Measurements from ENCODE around the gene ABLIM1. TPM values are rescaled to one million over a fixed set of nuclear protein-coding genes. Genes with fewer than 3 reads are reported as not detected.

Gene ABLIM1
- total and polyA plus RNA-seq, 2 experiments from 2014 or later: 21.9 to 45.1 TPM

DNA sequence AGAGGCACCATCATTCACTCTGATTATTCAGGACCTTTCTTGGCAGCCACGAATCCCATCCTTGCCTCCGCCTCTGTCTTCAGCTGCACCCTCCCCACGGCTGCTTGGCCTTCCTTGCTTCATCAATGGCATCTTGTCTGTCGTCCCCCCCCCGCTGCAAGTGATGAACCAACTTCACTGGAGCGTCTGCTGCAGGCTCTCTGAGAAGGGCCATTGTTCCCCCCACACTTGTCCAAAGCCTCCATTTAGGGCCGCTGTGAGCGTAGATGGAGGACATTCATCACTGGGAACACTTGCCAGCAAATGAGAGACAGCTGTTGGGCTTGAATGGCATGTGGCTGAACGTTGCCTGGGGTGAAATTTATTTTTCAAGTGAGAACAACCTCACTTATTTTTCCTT is 273.9 kb downstream of the ABLIM1 start:
- H3K4me1 ChIP-seq (ENCODE audit: insufficient read depth): no peaks in the 10 kb centered on the region; the same call in 1 of the 2 replicates
- Mint-ChIP-seq H3K4me1 (peaks cover 3% of the 10 kb centered on the region; the same call in 2 of the 3 replicates), H3K27me3 (ENCODE audit: insufficient read depth, low read depth, poor library complexity) (peaks cover 4% of the 10 kb centered on the region), H3K36me3 (ENCODE audit: low read depth) (no peaks in the 10 kb centered on the region), H3K4me3 (no peak overlapping the region), H3K27ac (no peak overlapping the region; the same call in 1 of the 2 replicates), H3K9me3 (no peaks in the 10 kb centered on the region)
- no peaks in the 10 kb centered on the region for H3K79me2 ChIP-seq (replicated peaks; ENCODE audit: insufficient read depth)
- H2AFZ ChIP-seq: no peak overlapping the region
- H3K27me3 ChIP-seq (ENCODE audit: insufficient read depth): no peaks in the 10 kb centered on the region
- H3F3A ChIP-seq (replicated peaks; ENCODE audit: low read depth): no peaks in the 10 kb centered on the region
- no peaks in the 10 kb centered on the region for H4K20me1 ChIP-seq (replicated peaks; ENCODE audit: insufficient read depth)
- H3K4me2 ChIP-seq: no peak overlapping the region
- no peak overlapping the region for H3K4me3 ChIP-seq
- no peak for DNase-seq (ENCODE audit: low spot score)
- TF ChIP-seq ZNF331 (CRISPR knock-in tag; IDR thresholded peaks at IDR 0.05; ENCODE audit: low read depth) (no peak), NANOG (IDR thresholded peaks at IDR 0.05; ENCODE audit: borderline replicate concordance) (no peak), ZNF114 (CRISPR knock-in tag; IDR thresholded peaks at IDR 0.05) (no peak), EZH2 (IDR thresholded peaks at IDR 0.05; ENCODE audit: low read depth, unreplicated experiment) (no peak), EZH2phosphoT487 (IDR thresholded peaks at IDR 0.05; ENCODE audit: unreplicated experiment) (no peak), POLR2AphosphoS5 (IDR thresholded peaks at IDR 0.05; ENCODE audit: low read depth) (no peak), CREB1 (CRISPR knock-in tag; IDR thresholded peaks at IDR 0.05; ENCODE audit: low read depth) (no peak), STAT1 (IDR thresholded peaks at IDR 0.05; ENCODE audit: unreplicated experiment) (no peak), JUNB (IDR thresholded peaks at IDR 0.05; ENCODE audit: unreplicated experiment) (no peak)
- TF ChIP-seq, protein P1, sequence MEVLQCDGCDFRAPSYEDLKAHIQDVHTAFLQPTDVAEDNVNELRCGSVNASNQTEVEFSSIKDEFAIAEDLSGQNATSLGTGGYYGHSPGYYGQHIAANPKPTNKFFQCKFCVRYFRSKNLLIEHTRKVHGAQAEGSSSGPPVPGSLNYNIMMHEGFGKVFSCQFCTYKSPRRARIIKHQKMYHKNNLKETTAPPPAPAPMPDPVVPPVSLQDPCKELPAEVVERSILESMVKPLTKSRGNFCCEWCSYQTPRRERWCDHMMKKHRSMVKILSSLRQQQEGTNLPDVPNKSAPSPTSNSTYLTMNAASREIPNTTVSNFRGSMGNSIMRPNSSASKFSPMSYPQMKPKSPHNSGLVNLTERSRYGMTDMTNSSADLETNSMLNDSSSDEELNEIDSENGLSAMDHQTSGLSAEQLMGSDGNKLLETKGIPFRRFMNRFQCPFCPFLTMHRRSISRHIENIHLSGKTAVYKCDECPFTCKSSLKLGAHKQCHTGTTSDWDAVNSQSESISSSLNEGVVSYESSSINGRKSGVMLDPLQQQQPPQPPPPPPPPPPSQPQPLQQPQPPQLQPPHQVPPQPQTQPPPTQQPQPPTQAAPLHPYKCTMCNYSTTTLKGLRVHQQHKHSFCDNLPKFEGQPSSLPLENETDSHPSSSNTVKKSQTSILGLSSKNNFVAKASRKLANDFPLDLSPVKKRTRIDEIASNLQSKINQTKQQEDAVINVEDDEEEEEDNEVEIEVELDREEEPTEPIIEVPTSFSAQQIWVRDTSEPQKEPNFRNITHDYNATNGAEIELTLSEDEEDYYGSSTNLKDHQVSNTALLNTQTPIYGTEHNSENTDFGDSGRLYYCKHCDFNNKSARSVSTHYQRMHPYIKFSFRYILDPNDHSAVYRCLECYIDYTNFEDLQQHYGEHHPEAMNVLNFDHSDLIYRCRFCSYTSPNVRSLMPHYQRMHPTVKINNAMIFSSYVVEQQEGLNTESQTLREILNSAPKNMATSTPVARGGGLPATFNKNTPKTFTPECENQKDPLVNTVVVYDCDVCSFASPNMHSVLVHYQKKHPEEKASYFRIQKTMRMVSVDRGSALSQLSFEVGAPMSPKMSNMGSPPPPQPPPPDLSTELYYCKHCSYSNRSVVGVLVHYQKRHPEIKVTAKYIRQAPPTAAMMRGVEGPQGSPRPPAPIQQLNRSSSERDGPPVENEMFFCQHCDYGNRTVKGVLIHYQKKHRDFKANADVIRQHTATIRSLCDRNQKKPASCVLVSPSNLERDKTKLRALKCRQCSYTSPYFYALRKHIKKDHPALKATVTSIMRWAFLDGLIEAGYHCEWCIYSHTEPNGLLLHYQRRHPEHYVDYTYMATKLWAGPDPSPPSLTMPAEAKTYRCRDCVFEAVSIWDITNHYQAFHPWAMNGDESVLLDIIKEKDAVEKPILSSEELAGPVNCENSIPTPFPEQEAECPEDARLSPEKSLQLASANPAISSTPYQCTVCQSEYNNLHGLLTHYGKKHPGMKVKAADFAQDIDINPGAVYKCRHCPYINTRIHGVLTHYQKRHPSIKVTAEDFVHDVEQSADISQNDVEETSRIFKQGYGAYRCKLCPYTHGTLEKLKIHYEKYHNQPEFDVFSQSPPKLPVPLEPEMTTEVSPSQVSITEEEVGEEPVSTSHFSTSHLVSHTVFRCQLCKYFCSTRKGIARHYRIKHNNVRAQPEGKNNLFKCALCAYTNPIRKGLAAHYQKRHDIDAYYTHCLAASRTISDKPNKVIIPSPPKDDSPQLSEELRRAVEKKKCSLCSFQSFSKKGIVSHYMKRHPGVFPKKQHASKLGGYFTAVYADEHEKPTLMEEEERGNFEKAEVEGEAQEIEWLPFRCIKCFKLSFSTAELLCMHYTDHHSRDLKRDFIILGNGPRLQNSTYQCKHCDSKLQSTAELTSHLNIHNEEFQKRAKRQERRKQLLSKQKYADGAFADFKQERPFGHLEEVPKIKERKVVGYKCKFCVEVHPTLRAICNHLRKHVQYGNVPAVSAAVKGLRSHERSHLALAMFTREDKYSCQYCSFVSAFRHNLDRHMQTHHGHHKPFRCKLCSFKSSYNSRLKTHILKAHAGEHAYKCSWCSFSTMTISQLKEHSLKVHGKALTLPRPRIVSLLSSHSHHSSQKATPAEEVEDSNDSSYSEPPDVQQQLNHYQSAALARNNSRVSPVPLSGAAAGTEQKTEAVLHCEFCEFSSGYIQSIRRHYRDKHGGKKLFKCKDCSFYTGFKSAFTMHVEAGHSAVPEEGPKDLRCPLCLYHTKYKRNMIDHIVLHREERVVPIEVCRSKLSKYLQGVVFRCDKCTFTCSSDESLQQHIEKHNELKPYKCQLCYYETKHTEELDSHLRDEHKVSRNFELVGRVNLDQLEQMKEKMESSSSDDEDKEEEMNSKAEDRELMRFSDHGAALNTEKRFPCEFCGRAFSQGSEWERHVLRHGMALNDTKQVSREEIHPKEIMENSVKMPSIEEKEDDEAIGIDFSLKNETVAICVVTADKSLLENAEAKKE (CRISPR knock-in tag; IDR thresholded peaks at IDR 0.05): no peak
- TF ChIP-seq, protein P2, sequence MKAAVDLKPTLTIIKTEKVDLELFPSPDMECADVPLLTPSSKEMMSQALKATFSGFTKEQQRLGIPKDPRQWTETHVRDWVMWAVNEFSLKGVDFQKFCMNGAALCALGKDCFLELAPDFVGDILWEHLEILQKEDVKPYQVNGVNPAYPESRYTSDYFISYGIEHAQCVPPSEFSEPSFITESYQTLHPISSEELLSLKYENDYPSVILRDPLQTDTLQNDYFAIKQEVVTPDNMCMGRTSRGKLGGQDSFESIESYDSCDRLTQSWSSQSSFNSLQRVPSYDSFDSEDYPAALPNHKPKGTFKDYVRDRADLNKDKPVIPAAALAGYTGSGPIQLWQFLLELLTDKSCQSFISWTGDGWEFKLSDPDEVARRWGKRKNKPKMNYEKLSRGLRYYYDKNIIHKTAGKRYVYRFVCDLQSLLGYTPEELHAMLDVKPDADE (IDR thresholded peaks at IDR 0.05): no peak
- TF ChIP-seq, protein P3, sequence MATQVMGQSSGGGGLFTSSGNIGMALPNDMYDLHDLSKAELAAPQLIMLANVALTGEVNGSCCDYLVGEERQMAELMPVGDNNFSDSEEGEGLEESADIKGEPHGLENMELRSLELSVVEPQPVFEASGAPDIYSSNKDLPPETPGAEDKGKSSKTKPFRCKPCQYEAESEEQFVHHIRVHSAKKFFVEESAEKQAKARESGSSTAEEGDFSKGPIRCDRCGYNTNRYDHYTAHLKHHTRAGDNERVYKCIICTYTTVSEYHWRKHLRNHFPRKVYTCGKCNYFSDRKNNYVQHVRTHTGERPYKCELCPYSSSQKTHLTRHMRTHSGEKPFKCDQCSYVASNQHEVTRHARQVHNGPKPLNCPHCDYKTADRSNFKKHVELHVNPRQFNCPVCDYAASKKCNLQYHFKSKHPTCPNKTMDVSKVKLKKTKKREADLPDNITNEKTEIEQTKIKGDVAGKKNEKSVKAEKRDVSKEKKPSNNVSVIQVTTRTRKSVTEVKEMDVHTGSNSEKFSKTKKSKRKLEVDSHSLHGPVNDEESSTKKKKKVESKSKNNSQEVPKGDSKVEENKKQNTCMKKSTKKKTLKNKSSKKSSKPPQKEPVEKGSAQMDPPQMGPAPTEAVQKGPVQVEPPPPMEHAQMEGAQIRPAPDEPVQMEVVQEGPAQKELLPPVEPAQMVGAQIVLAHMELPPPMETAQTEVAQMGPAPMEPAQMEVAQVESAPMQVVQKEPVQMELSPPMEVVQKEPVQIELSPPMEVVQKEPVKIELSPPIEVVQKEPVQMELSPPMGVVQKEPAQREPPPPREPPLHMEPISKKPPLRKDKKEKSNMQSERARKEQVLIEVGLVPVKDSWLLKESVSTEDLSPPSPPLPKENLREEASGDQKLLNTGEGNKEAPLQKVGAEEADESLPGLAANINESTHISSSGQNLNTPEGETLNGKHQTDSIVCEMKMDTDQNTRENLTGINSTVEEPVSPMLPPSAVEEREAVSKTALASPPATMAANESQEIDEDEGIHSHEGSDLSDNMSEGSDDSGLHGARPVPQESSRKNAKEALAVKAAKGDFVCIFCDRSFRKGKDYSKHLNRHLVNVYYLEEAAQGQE (IDR thresholded peaks at IDR 0.05; ENCODE audit: unreplicated experiment): no peak
- TF ChIP-seq, protein P4, sequence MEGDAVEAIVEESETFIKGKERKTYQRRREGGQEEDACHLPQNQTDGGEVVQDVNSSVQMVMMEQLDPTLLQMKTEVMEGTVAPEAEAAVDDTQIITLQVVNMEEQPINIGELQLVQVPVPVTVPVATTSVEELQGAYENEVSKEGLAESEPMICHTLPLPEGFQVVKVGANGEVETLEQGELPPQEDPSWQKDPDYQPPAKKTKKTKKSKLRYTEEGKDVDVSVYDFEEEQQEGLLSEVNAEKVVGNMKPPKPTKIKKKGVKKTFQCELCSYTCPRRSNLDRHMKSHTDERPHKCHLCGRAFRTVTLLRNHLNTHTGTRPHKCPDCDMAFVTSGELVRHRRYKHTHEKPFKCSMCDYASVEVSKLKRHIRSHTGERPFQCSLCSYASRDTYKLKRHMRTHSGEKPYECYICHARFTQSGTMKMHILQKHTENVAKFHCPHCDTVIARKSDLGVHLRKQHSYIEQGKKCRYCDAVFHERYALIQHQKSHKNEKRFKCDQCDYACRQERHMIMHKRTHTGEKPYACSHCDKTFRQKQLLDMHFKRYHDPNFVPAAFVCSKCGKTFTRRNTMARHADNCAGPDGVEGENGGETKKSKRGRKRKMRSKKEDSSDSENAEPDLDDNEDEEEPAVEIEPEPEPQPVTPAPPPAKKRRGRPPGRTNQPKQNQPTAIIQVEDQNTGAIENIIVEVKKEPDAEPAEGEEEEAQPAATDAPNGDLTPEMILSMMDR (conservative IDR thresholded peaks at IDR 0.05; ENCODE audit: low read depth in 2 of 2): no peak
- no peak overlapping the region for H3K27ac ChIP-seq (ENCODE audit: low read depth)
- no peaks in the 10 kb centered on the region for H3K36me3 ChIP-seq (ENCODE audit: insufficient read depth)
- H3K9me2 ChIP-seq (ENCODE audit: insufficient read depth): 0 out of 2 replicates have a peak, but pooled peaks cover 4% of the 10 kb centered on the region
- ATAC-seq: no peak
